ENCODE measurements around the gene B4GALT5.

DNA sequence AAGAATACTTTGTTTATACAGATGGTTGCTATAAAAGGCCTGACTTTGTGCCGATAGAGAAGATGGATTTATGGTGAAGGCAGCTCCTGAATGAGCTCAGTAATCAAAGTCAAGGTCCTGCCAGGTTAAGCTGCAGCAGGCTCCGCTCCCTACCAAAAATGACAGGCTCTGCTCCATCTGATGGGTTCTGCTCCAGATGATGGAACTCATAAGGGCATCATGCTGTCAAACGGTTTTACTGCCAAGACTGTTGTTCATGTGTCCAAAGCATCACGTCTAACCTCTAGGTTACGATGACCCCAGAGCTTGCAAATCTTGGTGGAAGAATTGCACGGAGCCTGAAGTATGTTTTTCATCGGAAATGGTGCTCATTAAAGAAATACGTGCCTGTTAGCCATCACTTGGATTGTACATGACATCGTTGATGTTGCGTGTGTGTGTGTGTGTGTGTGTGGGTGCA is 126.5 kb downstream of the B4GALT5 start:
- TF ChIP-seq, protein P1, sequence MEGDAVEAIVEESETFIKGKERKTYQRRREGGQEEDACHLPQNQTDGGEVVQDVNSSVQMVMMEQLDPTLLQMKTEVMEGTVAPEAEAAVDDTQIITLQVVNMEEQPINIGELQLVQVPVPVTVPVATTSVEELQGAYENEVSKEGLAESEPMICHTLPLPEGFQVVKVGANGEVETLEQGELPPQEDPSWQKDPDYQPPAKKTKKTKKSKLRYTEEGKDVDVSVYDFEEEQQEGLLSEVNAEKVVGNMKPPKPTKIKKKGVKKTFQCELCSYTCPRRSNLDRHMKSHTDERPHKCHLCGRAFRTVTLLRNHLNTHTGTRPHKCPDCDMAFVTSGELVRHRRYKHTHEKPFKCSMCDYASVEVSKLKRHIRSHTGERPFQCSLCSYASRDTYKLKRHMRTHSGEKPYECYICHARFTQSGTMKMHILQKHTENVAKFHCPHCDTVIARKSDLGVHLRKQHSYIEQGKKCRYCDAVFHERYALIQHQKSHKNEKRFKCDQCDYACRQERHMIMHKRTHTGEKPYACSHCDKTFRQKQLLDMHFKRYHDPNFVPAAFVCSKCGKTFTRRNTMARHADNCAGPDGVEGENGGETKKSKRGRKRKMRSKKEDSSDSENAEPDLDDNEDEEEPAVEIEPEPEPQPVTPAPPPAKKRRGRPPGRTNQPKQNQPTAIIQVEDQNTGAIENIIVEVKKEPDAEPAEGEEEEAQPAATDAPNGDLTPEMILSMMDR (IDR thresholded peaks at IDR 0.05) = no peak
- TF ChIP-seq EP300 (IDR thresholded peaks at IDR 0.05) (no peak), TP53 (CRISPR knock-in tag; IDR thresholded peaks at IDR 0.05) (no peak), CEBPB (IDR thresholded peaks at IDR 0.05) (no peak), ZFP36 (IDR thresholded peaks at IDR 0.05; ENCODE audit: borderline replicate concordance, partially characterized antibody) (no peak), RFX5 (IDR thresholded peaks at IDR 0.05) (no peak), MAFK (IDR thresholded peaks at IDR 0.05; ENCODE audit: partially characterized antibody) (no peak), POLR2A (IDR thresholded peaks at IDR 0.05; ENCODE audit: low read length) (no peak), NFE2L2 (conservative IDR thresholded peaks at IDR 0.05; ENCODE audit: low read length) (no peak), RAD21 (conservative IDR thresholded peaks at IDR 0.05 in 1 of 2, IDR thresholded peaks at IDR 0.05 in 1 of 2) (no peak), JUN (IDR thresholded peaks at IDR 0.05) (no peak)
- TF ChIP-seq, protein P2, sequence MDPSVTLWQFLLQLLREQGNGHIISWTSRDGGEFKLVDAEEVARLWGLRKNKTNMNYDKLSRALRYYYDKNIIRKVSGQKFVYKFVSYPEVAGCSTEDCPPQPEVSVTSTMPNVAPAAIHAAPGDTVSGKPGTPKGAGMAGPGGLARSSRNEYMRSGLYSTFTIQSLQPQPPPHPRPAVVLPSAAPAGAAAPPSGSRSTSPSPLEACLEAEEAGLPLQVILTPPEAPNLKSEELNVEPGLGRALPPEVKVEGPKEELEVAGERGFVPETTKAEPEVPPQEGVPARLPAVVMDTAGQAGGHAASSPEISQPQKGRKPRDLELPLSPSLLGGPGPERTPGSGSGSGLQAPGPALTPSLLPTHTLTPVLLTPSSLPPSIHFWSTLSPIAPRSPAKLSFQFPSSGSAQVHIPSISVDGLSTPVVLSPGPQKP (IDR thresholded peaks at IDR 0.05; ENCODE audit: low read depth, low read length) = no peak

All from A549 (cell line).